Kidney glomerular epithelial cell (primary cell): ENCODE measurements around the gene RAD17.
A peak's percentile ranks its signal among the peaks of the same experiment; 100 is the strongest.
"Not testable (repeated sequence)": the region's sequence is repeated elsewhere in the genome, so short reads cannot be mapped to it uniquely, and the experiment has no call there.

Experiments used
- DNase-seq: peaks from one replicate; lab custom pipeline; 2025; lab: John Stamatoyannopoulos, UW

RAD17 gene, protein sequence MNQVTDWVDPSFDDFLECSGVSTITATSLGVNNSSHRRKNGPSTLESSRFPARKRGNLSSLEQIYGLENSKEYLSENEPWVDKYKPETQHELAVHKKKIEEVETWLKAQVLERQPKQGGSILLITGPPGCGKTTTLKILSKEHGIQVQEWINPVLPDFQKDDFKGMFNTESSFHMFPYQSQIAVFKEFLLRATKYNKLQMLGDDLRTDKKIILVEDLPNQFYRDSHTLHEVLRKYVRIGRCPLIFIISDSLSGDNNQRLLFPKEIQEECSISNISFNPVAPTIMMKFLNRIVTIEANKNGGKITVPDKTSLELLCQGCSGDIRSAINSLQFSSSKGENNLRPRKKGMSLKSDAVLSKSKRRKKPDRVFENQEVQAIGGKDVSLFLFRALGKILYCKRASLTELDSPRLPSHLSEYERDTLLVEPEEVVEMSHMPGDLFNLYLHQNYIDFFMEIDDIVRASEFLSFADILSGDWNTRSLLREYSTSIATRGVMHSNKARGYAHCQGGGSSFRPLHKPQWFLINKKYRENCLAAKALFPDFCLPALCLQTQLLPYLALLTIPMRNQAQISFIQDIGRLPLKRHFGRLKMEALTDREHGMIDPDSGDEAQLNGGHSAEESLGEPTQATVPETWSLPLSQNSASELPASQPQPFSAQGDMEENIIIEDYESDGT

DNA sequence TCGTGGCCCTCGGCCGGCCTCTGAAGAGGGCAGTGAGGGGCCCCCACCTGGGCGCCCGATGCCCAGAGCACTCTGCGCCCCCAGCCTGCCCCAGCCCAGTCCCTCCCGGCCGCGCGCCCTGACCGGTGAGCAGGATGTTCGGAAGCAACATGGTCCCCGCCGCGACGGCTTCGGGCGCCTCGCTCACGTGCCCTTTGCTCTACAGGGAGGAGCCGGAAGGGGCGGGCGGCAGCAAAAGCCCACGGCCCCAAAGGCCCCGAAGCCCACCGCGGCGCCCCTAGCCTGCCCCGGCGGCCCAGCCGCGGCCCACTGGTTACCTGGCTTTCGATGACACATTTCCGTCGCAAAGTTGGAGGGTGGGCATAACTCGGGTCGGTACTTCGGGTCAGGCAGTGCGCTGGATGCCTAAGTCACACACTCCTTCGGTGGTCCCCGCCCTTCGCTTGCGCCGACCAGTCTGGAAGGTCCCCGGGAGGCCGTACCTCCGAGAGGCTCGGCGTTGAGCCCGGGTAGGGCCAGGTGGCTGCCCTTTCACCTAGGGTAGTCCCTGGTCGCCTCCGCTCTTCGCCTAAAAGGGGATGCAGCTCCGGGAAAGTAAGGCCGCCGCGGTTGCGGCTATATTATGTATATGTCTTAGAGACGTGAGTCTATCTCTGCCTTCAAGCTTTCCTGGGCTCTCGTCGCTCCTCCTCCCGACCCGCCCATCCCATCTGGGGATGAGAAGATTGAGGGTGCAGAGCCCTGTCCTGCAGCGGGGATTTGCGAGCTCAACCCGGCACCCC, at the start of gene RAD17, which contains the start of the genes AK6 and TAF9:
Gene RAD17, plus strand, starts transcription at position 479 of the 782 bp plus-strand sequence. CDS start 2,391 bp downstream, outside the sequence.
Gene AK6, minus strand, starts transcription at position 181 of the 782 bp plus-strand sequence. Its CDS starts 30 bp downstream, at position 151.
Gene TAF9, minus strand, starts transcription at position 181 of the 782 bp plus-strand sequence. CDS start 3,783 bp downstream, outside the sequence.
- DNase-seq: peak; percentile 88

DNA sequence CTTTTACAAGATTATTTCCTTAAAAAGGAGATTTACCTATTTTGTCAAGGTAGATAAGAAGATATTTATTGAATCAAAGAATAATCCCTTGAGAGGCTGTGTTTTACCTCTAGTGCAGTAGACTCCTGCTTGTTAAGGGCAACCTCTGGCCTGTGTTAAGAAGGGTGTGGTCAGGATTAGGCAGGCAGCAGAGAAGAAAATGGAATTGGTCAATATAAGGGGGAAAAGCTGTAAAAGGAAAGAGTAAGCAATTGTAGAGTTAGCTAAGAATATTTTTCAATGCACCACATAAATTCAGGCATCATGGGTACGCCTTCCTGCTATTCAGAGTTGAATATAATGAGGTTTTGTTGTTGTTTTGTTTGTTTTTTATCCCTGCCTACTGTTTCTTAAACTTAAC, 43.3 kb upstream of the RAD17 start:
- no peak for DNase-seq

DNA sequence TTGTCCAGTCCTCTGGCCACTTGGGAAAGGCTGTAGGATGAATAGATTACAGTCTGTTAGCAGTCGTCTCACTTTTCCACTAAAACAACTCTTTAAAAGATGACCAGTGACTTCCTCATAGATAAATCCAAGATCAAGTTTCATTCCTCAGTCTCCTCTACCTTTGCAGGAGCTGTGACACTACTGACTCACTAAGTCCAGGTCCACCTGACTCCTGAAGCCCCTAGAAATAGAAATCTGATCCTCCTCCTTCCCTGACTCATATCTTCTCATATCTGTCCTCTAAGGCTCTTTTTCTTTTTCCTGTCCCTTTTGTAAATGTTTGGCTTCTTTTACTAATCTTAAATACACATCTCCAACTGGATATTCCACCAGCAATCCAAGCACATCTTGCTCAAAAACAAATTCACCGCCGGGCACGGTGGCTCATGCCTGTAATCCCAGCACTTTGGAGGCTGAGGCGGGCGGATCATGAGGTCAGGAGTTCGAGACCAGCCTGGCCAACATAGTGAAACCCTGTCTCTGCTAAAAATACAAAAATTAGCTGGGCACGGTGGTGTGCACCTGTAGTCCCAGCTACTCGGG, 39.6 kb upstream of the RAD17 start:
- no peak for DNase-seq

DNA sequence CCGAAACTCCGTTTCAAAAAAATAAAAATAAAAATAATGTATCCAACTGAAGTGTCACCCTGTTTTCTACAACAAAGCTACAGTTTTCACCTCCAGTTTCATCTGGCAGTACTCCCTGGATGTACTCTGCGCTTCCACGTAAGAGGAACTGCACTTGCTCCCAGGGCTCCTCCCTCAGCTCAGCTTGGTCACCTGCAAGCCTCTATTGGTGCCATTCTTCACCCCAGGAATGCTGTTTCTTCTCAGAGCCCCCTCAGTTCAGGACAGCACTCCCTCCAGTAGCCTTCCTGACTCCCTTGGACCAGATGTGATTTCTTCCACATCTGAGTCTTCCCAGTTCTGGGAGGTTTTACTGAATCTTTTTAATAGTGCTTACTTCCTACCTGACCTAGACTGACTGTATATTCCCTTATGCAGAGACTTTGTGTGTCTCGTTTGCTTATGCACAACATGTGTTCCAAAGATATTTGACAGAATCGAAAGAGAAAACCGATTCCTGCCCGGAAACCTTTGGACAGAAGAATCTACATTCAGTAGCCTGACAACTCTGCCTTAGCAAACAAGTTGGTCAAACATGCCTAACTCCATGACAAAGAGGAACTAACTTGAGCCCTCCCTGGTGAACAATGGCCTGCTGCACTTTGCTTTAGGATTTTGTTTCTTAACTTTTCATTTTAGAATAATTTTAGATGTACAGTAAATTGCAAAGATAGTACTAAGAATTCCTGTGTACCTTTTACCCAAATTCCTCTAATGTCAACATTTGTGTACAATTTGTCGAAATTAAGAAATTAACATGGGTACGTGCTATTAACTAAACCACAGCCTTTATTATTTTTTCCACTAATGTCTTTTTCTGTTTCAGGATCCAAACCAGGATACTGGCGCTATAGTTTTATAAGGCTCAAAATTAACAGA, 37.8 kb upstream of the RAD17 start:
- DNase-seq: no peak

DNA sequence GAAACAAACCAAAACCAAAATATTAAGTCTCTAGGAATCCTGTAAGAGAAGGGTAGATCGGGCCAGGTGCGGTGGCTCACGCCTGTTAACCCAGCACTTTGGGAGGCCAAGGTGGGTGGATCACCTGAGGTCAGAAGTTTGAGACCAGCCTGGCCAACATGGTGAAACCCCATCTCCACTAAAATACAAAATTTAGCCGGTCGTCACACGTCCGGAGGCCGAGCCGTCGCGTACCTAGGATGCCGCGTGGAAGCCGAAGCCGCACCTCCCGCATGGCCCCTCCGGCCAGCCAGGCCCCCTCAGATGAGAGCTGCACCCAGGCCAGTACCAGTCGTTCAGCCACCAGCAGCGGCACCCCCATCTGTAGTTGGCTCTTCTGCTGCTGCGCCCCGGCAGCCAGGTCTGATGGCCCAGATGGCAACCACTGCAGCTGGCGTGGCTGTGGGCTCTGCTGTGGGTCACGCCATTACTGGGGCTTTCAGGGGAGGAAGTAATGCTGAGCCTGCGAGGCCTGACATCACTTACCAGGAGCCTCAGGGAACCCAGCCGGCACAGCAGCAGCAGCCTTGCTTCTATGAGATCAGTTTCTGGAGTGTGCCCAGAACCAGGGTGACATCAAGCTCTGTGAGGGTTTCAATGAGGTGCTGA, 35.8 kb upstream of the RAD17 start:
- DNase-seq: not testable (repeated sequence)

DNA sequence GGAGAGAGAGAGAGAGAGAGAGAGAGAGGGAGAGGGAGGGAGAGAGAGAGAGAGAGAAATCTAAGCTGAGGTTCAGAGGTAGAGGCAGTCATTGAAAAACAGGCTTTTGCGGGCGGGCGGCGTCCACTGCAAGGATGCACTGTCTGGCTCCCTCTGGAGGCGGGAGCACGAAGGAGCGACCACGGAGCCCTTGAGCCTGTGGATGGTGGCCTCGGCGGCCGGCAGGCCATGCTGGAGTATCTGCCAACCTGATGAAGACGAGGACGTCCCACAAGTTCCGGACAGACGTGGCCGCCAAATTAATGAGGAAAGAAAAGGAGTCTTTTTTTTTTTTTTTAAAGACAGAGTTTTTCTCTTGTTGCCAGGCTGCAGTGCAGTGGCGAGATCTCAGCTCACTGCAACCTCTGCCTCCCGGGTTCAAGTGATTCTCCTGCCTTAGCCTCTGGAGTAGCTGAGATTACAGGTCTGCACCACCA, 34.8 kb upstream of the RAD17 start:
- peak; percentile 66 for DNase-seq

DNA sequence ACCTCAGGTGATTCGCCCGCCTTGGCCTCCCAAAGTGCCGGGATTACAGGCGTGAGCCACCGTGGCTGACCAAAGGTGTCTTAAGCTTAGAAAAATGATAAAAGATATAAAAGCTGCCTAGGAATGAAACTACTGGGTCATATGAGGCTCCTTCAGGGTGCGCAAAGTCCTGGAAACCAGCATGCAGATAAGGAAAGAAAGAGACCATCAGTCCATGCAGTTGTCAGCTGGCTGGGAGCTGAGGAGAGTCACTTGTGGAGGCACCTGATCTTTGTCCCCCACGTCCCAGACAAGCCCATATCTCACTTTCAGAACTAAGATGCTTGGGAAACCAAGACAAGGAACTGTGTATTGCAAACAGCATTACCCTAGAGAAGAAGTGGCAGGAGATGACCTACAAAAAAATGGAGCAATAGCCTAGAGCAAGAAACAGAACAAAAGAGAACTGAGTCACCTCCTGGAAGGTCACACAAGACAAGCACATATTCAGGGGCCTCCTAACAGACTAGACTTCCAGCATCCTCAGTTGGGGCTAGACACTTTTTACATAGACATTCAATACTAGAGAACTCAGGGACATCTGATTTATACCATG, 34.2 kb upstream of the RAD17 start:
- no peak for DNase-seq

DNA sequence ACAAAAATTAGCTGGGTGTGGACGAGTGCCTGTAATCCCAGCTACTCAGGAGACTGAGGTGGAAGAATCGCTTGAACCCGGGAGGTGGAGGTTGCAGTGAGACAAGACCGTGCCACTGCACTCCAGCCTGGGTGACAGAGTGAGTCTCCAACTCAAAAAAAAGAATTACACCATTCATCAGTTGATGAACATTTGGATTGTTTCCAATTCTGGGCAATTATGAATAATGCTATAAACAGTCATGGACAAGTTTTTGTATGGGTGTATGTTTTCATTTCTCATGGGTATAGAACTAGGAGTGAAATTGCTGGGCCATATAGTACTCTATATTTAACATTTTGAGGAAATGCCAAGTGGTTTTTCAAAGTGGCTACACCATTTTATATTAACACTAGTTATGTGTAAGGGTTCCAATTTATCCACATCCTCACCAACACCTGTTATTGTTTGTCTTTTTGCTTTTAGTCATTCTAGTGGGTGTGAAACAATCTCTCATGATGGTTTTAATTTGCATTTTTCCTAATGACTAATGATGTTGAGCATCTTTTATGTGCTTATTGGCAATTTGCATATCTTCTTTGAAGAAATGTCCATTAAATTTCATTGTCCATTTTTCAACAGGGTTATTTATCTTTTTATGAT, 28.0 kb upstream of the RAD17 start:
- no peak for DNase-seq

DNA sequence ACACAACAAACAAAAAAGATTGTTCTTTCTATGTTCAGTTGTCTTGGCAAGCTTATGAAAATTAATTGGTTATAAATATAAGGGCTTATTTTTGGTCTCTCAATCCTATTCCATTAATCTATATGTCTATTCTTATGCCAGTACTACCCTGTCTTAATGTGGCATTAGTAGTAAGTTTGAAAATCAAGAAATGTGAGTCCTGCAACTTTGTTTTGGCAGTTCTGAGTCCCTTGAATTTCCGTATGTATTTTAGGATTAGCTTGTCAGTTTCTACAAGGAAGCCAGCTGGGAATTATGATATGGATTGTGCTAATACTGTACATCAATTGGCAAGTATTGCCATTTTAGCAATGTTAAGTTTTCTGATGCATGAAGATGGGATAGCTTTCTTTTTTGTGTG, 26.5 kb upstream of the RAD17 start:
- DNase-seq: no peak

DNA sequence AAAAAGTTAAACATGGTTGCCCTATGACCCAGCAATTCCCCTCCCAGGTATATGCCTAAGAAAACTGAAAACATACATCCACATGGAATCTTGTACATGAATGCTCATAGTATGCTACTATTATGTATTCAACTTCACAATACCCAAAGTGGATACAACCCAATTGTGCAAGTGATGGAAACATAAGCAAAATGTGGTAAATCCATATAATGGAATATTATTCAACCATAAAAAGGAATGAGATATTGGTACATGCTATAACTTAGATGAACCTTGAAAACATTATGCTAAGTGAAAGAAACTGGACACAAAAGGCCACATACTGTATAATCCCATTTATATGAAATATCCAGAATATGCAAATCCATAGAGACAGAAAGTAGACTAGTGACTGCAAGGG, 19.0 kb upstream of the RAD17 start:
- no peak for DNase-seq

DNA sequence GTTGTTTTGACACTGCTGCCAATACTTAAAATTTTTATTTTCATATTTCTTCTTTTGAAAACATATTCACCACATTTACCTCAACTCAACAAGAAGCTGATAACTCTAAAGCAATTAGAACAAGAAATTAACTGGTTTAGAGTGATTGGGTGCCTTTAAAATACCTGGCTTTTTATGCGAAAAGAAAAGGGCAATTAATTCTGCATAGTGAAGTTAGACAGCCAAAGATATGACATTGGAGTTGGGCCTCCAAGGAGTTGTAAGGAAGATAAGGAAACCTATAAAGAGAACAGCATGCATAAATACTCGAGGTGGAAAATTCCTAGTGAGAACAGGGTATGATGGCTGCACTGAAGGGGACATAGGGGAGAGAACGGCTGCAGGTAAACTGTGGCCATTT, 9.9 kb upstream of the RAD17 start:
- DNase-seq: no peak

DNA sequence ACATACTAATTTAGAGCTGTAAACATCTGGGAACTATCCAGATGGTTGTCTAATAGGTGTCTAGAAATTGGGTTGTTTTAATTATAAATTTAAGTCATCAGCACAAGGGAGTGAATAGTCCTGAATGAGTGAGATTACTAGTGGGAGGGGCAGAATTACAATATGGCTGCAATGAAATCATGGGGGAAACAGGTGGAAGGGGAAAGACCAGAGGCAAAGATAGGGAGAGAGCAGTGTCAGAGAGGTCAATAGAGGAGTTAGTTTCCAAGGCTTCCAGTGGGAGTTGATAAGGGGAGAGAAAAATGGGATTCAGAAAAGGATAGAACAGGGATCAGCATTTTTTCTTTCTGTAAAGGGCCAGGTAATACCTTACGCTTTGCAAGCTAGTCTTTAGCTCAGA, 9.2 kb upstream of the RAD17 start:
- no peak for DNase-seq

DNA sequence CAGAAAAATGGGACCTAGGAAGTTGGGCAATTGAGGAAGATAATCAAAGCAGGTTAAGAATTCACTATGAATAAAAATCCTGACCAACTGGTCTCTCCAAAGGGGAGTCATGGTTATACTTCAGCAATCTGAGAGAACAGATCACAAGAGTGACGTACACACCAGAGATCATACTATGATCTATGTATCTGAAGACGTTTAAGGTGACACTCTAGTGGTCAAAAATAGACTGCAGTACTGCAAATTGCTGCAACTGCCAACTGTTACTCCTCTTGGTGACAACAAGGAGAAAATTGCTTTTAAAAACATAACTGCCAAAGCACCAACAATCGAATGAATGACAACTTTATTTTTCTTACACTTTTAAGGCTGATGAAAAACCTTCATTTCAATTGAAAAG, 5.2 kb upstream of the RAD17 start:
- DNase-seq: no peak

DNA sequence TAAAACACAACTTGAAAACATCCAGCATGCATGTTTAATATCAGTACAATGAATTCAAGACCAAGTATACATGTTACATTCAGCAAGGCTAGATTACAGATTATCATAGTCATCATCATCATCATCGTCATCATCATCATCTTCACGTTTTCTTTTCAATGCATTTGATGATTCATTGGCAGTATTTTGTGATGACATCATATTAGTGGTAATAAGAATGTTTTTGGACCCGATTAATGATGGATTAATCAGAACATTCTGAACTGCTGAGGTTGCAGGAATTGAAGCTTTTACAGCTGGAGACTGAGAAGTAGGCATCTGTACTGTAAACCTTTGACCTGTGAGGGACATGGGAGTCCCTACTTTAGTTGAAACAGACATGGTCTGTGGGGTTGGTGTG, 4.8 kb upstream of the RAD17 start:
- DNase-seq: no peak

DNA sequence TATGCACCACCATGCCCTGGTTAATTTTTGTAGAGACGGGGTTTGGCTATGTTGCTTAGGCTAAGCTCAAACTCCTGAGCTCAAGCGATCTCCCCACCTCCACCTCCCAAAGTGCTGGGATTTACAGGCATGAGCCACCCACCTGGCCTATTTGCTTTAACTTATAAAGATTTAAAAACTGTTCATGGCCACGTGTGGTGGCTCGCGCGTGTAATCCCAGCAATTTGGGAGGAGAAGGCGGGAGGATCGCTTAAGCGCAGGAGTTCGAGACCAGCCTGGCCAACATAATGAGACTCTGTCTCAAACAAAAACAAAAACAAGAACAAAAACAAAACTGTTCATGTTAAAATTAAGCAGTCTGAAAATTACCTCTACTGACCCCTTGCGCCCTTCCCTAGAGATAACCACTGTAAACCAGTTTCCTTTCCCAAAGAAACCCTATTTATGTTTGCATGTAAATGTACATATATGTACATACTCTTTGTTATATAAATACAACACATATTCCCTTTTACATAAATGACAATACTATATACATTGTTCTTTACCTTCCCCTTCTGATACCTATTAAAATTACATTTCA, 1.8 kb upstream of the RAD17 start:
- no peak for DNase-seq

DNA sequence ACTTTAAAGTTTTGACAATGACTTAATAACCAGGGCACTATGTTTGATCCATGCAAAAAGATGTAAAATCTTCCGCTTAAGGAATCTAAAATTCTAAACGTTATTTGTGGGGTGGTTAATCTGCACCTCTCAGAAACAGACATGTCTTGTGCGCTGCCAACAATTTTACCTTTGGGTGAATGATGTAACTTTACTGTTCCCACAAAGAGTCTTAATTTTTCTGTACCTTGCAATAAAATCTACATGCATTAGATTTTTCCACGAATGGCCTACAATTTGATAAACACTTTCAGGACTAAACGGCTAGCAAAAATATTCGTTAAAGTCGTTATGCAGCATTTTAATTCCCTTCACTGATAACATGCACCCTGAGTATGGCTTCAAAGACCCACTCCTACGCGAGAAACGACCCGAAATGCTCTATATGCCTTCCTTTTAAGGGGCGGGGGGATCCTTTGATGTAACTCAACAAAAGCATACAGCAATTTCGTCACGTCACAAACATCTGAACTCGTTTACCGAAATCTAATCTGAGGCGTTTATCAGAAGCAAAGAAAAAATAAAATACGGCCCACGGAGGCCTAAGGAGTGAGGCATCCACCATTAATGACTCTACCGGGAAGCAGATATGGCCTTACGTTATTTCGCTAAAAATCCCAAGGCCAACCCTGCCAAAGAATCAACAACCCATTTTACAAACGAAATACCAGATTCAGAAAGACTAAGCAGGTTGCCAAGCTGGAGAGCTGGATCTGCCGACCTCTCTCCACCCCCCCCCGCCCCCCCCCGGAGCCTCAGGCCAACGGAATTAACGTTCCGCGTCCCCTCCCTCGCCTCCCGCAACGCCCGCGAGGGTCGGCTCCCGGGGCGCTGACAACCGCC, 919 bp upstream of the RAD17 start:
- DNase-seq: peak; percentile 65

DNA sequence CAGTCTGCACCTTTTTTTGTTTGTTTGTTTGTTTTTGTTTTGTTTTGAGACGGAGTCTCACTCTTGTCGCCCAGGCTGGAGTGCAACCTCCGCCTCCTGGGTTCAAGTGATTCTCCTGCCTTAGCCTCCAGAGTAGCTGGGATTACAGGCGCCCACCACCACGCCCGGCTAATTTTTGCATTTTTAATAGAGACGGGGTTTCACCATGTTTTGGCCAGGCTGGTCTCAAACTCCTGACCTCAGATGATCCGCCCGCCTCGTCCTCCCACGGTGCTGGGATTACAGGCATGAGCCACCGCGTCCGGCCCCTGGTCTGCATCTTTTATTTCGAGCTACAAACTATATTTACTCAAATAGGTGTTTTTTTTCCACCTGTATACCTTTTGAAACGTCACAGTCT, 717 bp downstream of the RAD17 start:
- DNase-seq: not testable (repeated sequence)

DNA sequence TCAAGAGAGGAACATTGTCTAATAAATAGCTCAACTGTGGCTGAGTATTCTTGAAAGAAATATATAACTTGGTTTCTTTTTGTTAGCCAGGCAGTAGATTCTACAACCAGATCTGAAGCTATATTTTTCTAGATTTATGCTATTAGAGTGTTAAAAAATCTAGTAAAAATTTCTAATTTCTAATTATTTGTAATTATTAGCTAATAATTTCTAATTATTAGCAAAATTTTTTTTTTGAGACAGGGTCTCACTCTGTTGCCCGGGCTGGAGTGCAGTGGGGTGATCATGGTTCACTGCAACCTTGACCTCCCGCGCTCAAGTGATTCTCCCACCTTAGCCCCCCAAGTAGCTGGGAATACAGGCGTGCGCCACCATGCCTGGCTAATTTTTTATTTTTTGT, 2.8 kb downstream of the RAD17 start:
- no peak for DNase-seq
